ENCODE data around the gene GP9.

The GP9 gene

DNA sequence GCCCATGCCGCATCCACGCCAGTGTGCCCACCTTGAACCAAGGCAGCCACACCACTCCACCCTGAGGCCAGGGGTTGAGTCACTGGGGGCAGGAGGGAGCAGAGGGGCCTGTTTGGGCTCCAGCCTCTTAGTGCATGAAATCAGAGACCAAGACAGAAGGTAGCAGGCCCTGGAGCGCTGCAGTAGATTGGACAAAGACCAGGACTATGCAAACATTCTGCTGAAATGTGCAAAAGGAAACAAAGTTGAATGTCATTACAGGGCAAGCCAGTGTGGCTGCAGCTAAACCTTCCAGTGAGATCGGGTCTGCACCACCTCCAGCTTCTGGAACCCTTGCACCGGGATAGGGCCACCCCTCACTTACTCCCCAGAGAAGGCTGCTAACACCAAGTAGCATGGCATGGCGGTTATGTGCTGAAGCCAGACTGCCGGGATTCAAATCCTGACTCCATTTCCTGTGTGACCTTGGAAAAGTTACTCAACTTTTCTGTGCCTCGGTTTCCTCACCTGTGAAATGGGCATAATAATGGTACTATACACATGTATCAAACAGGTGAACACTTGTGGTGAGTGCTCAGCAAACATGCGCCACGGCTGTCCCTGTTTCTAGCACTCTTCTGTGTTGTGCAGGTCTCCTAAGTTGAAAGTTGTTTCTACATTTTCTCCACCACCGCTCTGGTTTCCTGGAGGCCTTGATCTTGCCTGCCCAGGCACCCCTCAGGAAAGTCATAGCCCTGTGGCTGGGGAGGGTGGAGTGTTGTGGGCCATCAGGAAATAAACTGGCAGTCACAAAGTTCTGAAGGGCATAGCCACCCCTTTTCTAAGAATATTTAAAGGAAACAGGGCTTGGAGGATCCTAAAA lies 25.0 kb upstream of the GP9 start:
- H3K4me3 Mint-ChIP-seq = no peak overlapping the region
- H3K36me3 Mint-ChIP-seq (ENCODE audit: low read depth) = no peaks in the 10 kb centered on the region
- H3K4me1 Mint-ChIP-seq (ENCODE audit: low read depth) = peaks cover 21% of the 10 kb centered on the region
- H3K9me3 Mint-ChIP-seq = no peaks in the 10 kb centered on the region
- H3K27ac Mint-ChIP-seq = peak overlapping the region; percentile 37
- DNase-seq = no peak
- H3K27me3 Mint-ChIP-seq = no peaks in the 10 kb centered on the region

DNA sequence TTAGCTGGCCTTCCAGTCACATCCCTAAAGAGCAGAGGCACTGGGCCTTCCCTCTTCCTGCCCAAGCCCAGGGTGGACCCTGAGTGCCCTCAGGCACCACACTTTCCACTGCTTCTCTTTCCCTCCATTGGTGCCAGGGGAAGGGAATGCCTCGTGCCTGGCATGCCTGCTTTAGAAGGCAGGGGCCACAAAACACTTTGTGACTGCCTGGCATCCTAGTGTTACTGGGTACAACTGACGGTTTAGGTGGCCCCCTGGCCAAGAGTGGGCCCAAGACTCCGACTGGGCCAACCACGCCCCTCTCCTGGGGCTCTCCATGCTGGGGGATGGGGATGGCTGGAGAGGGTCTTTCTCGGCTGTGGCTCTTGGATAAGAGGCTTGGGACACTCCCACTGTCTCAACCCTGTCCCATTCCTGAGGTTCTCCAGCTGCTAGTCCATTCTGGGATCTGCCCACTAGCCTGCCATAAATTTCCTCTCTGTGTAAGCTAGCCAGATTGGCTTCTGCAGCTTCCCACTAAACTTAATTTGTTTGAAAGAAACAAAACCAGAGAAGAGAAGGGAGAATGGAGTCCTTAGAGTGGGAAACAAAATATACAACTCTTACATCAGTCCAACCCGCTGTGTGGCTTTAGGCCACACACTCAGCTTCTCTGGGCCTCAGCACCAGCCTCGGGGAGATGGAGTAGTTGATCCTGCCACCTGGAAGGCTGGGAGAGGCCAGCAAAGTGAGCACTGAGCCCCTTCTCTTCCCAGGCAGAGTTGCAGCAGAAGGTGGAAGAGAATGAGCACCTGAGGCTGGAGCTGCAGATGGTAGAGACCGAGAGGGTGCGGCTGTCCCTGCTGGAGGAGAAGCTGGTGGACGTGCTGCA lies 24.1 kb upstream of the GP9 start:
- no peaks in the 10 kb centered on the region for H3K27me3 Mint-ChIP-seq
- H3K4me1 Mint-ChIP-seq (ENCODE audit: low read depth) = peaks cover 21% of the 10 kb centered on the region
- no peak overlapping the region for H3K27ac Mint-ChIP-seq
- no peaks in the 10 kb centered on the region for H3K9me3 Mint-ChIP-seq
- no peaks in the 10 kb centered on the region for H3K36me3 Mint-ChIP-seq (ENCODE audit: low read depth)
- no peak for DNase-seq
- H3K4me3 Mint-ChIP-seq = no peak overlapping the region

DNA sequence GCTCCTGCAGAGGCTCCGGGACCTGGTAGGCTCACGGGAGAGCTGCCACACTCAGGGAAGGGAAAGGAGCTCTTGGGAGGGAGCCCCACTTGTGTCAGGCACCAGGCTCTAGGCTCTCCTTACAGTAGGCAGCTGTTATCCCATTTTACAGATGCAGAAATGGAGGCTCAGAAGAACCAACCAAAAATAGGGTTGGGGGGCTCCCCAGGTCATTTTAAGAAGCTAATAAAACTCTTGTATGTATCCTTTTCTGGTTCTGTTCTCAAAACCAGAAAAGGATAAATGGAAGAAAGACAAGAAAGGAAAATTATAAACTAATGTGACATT lies 23.5 kb upstream of the GP9 start:
- Mint-ChIP-seq H3K27ac (no peak overlapping the region), H3K27me3 (no peaks in the 10 kb centered on the region), H3K4me1 (ENCODE audit: low read depth) (peaks cover 21% of the 10 kb centered on the region), H3K4me3 (no peak overlapping the region), H3K36me3 (ENCODE audit: low read depth) (no peaks in the 10 kb centered on the region), H3K9me3 (no peaks in the 10 kb centered on the region)
- no peak for DNase-seq

- Mint-ChIP-seq H3K36me3 (ENCODE audit: low read depth) (no peaks in the 10 kb centered on the region), H3K27ac (no peak overlapping the region), H3K27me3 (no peaks in the 10 kb centered on the region), H3K4me1 (ENCODE audit: low read depth) (peaks cover 21% of the 10 kb centered on the region), H3K4me3 (no peak overlapping the region), H3K9me3 (no peaks in the 10 kb centered on the region)
- DNase-seq = no peak
These were observed 22.3 kb upstream of the GP9 start for GRCh38 chr3:129038121-129038855.

- Mint-ChIP-seq H3K4me3 (no peak overlapping the region), H3K4me1 (ENCODE audit: low read depth) (peaks cover 21% of the 10 kb centered on the region), H3K27me3 (no peaks in the 10 kb centered on the region), H3K36me3 (ENCODE audit: low read depth) (no peaks in the 10 kb centered on the region), H3K27ac (no peak overlapping the region), H3K9me3 (no peaks in the 10 kb centered on the region)
- DNase-seq = no peak
These were observed 21.1 kb upstream of the GP9 start for GRCh38 chr3:129039271-129040038.

GRCh38 chr3:129040039-129040336 lies 20.6 kb upstream of the GP9 start:
- H3K9me3 Mint-ChIP-seq = no peaks in the 10 kb centered on the region
- H3K27ac Mint-ChIP-seq = no peak overlapping the region
- H3K4me3 Mint-ChIP-seq = no peak overlapping the region
- H3K4me1 Mint-ChIP-seq (ENCODE audit: low read depth) = peaks cover 23% of the 10 kb centered on the region
- H3K36me3 Mint-ChIP-seq (ENCODE audit: low read depth) = no peaks in the 10 kb centered on the region
- H3K27me3 Mint-ChIP-seq = no peaks in the 10 kb centered on the region
- no peak for DNase-seq

- H3K4me1 Mint-ChIP-seq (ENCODE audit: low read depth) = peaks cover 18% of the 10 kb centered on the region
- H3K9me3 Mint-ChIP-seq = no peaks in the 10 kb centered on the region
- no peaks in the 10 kb centered on the region for H3K27me3 Mint-ChIP-seq
- H3K4me3 Mint-ChIP-seq = no peak overlapping the region
- no peak overlapping the region for H3K27ac Mint-ChIP-seq
- H3K36me3 Mint-ChIP-seq (ENCODE audit: low read depth) = no peaks in the 10 kb centered on the region
- DNase-seq = no peak
These were observed 19.8 kb upstream of the GP9 start for GRCh38 chr3:129040579-129041300.

DNA sequence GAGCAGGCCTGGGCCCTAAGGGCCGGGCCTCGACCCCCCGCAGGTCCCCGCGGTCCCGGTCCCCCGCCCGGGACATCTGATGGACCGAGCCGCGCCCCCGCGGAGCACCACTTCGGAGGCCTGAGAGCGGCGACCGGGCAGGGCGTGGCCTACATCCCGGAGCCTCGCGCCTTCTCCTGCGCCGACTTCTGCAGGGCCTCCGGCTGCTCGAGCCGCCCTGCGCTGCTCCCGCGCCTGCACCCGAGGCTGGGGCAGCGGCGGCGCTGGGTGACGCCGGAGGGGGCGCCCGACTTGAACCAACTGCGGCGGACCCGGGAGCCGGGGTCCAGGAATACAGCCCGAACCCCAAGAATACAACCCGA lies 14.9 kb upstream of the GP9 start:
- DNase-seq = peak; percentile 74
- H3K27ac Mint-ChIP-seq = no peak overlapping the region
- peaks cover 4% of the 10 kb centered on the region for H3K36me3 Mint-ChIP-seq (ENCODE audit: low read depth)

GRCh38 chr3:129046037-129046731 lies 14.4 kb upstream of the GP9 start:
- peaks cover 11% of the 10 kb centered on the region for H3K4me1 Mint-ChIP-seq (ENCODE audit: low read depth)
- no peak overlapping the region for H3K27ac Mint-ChIP-seq
- no peaks in the 10 kb centered on the region for H3K27me3 Mint-ChIP-seq
- H3K4me3 Mint-ChIP-seq = peak overlapping the region; percentile 70
- H3K9me3 Mint-ChIP-seq = peaks cover 8% of the 10 kb centered on the region
- H3K36me3 Mint-ChIP-seq (ENCODE audit: low read depth) = peaks cover 4% of the 10 kb centered on the region
- DNase-seq = peak; percentile 68

More for the DNA sequence above, 14.9 kb upstream of the GP9 start:
- no peaks in the 10 kb centered on the region for H3K27me3 Mint-ChIP-seq
- H3K9me3 Mint-ChIP-seq = peaks cover 8% of the 10 kb centered on the region
- H3K4me1 Mint-ChIP-seq (ENCODE audit: low read depth) = peaks cover 11% of the 10 kb centered on the region
- H3K4me3 Mint-ChIP-seq = peak overlapping the region; percentile 70

GRCh38 chr3:129046732-129047552 lies 13.6 kb upstream of the GP9 start:
- no peaks in the 10 kb centered on the region for H3K27me3 Mint-ChIP-seq
- H3K36me3 Mint-ChIP-seq (ENCODE audit: low read depth) = peaks cover 4% of the 10 kb centered on the region
- H3K4me3 Mint-ChIP-seq = peak overlapping the region; percentile 70
- peaks cover 12% of the 10 kb centered on the region for H3K4me1 Mint-ChIP-seq (ENCODE audit: low read depth)
- no peak for DNase-seq
- H3K27ac Mint-ChIP-seq = no peak overlapping the region
- peaks cover 8% of the 10 kb centered on the region for H3K9me3 Mint-ChIP-seq

DNA sequence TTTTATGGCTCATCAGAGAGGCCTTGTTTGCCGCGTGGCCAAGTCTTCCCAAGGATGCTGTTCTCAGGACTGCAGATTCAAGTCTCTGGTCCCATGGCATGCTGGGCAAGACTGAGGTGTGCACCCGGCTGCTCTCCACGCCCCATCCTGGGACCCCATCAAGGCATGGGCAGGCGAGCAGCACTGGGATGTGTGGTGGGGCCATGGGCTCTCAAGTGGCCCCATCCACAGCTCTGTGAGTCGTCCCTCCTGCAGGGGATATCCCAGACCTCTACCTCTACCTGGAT lies 13.1 kb upstream of the GP9 start:
- peaks cover 8% of the 10 kb centered on the region for H3K9me3 Mint-ChIP-seq
- H3K27me3 Mint-ChIP-seq = no peaks in the 10 kb centered on the region
- DNase-seq = no peak
- no peak overlapping the region for H3K4me3 Mint-ChIP-seq
- no peak overlapping the region for H3K27ac Mint-ChIP-seq
- H3K36me3 Mint-ChIP-seq (ENCODE audit: low read depth) = peaks cover 4% of the 10 kb centered on the region
- H3K4me1 Mint-ChIP-seq (ENCODE audit: low read depth) = peaks cover 13% of the 10 kb centered on the region

GRCh38 chr3:129050556-129051295 lies 9.9 kb upstream of the GP9 start:
- Mint-ChIP-seq H3K4me1 (ENCODE audit: low read depth) (peaks cover 19% of the 10 kb centered on the region), H3K27ac (no peak overlapping the region), H3K36me3 (ENCODE audit: low read depth) (peaks cover 4% of the 10 kb centered on the region), H3K9me3 (peaks cover 8% of the 10 kb centered on the region), H3K4me3 (no peak overlapping the region), H3K27me3 (no peaks in the 10 kb centered on the region)
- no peak for DNase-seq
